ENCODE measurements around the gene ULK3. TPM values are rescaled to one million over a fixed set of nuclear protein-coding genes. Genes with fewer than 3 reads are reported as not detected.

ULK3 gene
- total and polyA plus RNA-seq, 12 donors: 21.3 to 56.3 (median 24.7) TPM

DNA sequence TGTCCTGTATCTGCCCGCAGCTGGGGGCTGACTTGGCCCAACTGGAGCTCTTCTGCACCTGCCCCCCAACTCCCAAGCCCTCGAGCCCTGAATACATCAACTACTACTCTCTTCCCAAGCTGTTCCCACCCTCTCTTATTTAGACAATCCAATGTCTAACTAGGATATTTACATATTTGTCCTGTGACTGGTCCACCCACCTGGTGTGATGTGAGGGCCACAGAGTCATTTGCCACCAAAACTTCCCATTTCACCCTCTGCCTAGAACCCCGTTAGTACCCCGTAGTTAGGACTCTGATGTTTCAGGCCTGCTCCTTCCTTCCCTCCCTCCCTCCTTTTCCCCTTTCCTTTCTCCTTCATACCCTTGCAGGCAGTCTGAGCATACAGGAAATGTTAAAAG lies 10.1 kb downstream of the ULK3 start:
- ATAC-seq: no peak
- intact Hi-C loops (cut with DNase I): loop anchor here in 2 of 10 donors (5.0 to 10.0 kb wide), 2 partner anchors 58 to 61 kb away; no protein-coding TSS in a partner anchor
- no peak for DNase-seq

DNA sequence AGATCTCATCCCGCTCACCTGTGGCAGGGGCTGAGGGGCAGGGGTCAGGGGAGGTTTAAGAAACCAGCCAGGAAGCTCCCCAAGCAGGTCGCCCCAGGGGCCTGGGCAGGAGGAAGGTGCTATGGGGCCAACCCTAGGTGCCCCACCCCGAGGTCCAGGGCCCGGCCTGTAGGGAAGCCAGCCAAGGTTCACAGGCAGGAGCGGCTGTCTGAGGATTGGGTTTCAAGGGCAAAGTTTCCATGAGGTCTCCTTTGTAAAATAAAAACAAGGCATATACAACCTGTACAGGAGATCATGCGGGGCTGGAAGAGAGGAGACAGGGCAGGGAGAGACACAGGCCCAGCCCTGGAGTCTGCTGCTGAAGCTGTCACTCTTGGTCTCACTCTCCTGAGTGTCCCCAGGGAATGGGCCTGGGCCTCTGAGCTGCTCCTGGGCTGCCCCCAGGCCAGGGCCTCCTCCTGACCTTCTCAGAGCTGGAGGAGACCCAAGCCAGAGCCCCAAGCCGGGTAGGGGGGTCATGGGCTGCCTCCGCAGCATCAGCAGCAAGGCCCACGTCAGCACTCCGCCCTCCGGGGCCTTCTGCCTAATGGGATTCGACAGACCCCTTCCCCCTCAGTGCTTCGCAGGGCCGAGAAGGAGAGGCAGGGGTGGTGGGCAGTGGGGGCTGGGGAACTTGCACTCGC lies 11.0 kb downstream of the ULK3 start:
- Histone ChIP-seq H3K36me3 (peaks cover 0 to 17% (median 0%) of the 10 kb centered on the region in 9 donors), H3K9me3 (no peaks in the 10 kb centered on the region), H3K27me3 (peaks cover 0 to 22% (median 18%) of the 10 kb centered on the region in 7 donors), H3K4me1 (peaks cover 0 to 20% (median 8%) of the 10 kb centered on the region in 9 donors), H3K27ac (peak overlapping the region in 7 of 10 donors; percentile 23 to 71 (median 46)), H3K4me3 (no peak overlapping the region)
- WGBS, 2 donors: 62 to 63% methylated on average over 15 of the region's 15 CpGs
- TF ChIP-seq, protein P1, sequence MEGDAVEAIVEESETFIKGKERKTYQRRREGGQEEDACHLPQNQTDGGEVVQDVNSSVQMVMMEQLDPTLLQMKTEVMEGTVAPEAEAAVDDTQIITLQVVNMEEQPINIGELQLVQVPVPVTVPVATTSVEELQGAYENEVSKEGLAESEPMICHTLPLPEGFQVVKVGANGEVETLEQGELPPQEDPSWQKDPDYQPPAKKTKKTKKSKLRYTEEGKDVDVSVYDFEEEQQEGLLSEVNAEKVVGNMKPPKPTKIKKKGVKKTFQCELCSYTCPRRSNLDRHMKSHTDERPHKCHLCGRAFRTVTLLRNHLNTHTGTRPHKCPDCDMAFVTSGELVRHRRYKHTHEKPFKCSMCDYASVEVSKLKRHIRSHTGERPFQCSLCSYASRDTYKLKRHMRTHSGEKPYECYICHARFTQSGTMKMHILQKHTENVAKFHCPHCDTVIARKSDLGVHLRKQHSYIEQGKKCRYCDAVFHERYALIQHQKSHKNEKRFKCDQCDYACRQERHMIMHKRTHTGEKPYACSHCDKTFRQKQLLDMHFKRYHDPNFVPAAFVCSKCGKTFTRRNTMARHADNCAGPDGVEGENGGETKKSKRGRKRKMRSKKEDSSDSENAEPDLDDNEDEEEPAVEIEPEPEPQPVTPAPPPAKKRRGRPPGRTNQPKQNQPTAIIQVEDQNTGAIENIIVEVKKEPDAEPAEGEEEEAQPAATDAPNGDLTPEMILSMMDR (IDR thresholded peaks at IDR 0.05): no peak
- ATAC-seq (peak in 2 of 8 donors; percentile 8 to 22), DNase-seq (no peak)
- intact Hi-C loops (cut with DNase I): loop anchor here in 2 of 10 donors (5.0 to 10.0 kb wide), 2 partner anchors 57 to 60 kb away; no protein-coding TSS in a partner anchor

More for the DNA sequence above, 10.1 kb downstream of the ULK3 start:
- H3K4me3 ChIP-seq: no peak overlapping the region
- peaks cover 0 to 13% (median 10%) of the 10 kb centered on the region in 7 donors for H3K27me3 ChIP-seq
- no peak overlapping the region for H3K27ac ChIP-seq
- peaks cover 0 to 20% (median 8%) of the 10 kb centered on the region in 9 donors for H3K4me1 ChIP-seq
- no peaks in the 10 kb centered on the region for H3K9me3 ChIP-seq
- TF ChIP-seq, protein P1 (IDR thresholded peaks at IDR 0.05): no peak
- WGBS, 2 donors: 73% methylated on average over 4 of the region's 4 CpGs
- H3K36me3 ChIP-seq: peaks cover 0 to 23% (median 0%) of the 10 kb centered on the region in 9 donors

DNA sequence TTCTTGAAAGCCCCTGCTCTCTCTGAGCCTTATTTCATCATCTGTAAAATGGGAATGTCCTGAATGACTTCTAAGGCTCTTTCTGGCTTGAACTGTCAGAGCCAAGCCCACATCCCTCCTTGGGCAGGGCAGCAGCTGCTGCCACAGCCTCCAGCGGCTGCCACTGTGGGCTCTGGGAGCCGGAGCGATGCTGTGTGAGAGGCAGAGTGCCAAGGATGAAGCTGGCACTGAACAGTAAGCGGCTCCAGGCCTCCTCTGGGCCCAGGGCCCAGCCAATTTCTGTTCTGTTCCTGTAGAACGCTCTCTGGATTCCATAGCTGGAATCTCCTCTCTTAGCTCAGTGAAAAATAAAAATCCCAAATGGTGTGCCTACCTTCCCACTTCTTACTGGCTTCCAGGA lies 12.1 kb downstream of the ULK3 start:
- peaks cover 0 to 29% (median 25%) of the 10 kb centered on the region in 7 donors for H3K27me3 ChIP-seq
- H3K9me3 ChIP-seq: no peaks in the 10 kb centered on the region
- intact Hi-C loops (cut with DNase I): loop anchor here in 2 of 10 donors (5.0 to 10.0 kb wide), 2 partner anchors 56 to 59 kb away; no protein-coding TSS in a partner anchor
- H3K27ac ChIP-seq: peak overlapping the region in 8 of 10 donors; percentile 23 to 71 (median 54)
- TF ChIP-seq, protein P1 (IDR thresholded peaks at IDR 0.05): no peak
- peak; percentile 52 to 59 for DNase-seq
- ATAC-seq: peak; percentile 50 to 88 (median 76)
- H3K4me3 ChIP-seq: no peak overlapping the region
- WGBS, 2 donors: 41 to 64% methylated on average over 5 of the region's 5 CpGs
- H3K36me3 ChIP-seq: peaks cover 0 to 6% (median 0%) of the 10 kb centered on the region in 9 donors
- peaks cover 0 to 23% (median 8%) of the 10 kb centered on the region in 9 donors for H3K4me1 ChIP-seq

DNA sequence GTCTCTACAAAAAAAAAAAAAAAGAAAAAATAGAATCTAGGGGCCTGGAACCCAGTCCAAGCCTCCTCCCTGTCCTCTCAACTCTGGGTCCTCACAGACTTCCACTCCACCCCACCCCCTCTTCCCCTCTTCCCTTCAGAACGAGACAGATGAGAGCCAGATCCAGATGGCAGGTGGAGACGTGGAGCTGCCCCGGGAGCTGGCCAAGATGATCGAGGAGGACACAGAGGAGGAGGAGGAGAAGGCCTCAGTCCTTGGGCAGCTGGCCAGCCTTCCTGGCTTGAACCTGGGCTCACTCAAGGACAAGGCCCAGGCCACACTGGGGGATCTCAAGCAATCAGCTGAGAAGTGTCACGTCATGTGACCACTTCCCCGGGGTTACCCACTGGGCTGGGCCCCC lies 13.0 kb downstream of the ULK3 start:
- Histone ChIP-seq H3K27ac (no peak overlapping the region), H3K36me3 (no peaks in the 10 kb centered on the region), H3K9me3 (no peaks in the 10 kb centered on the region), H3K4me1 (peaks cover 0 to 23% (median 8%) of the 10 kb centered on the region in 9 donors), H3K4me3 (no peak overlapping the region), H3K27me3 (peaks cover 0 to 35% (median 27%) of the 10 kb centered on the region in 7 donors)
- intact Hi-C loops (cut with DNase I): loop anchor here in 2 of 10 donors (5.0 to 10.0 kb wide), 2 partner anchors 55 to 58 kb away; no protein-coding TSS in a partner anchor
- WGBS, 2 donors: 51 to 52% methylated on average over 6 of the region's 6 CpGs
- TF ChIP-seq, protein P1 (IDR thresholded peaks at IDR 0.05): no peak
- DNase-seq: no peak
- no peak for ATAC-seq

Data from heart right ventricle (tissue), 16 donors.